HG03432 (cell line): ENCODE results near the gene KRTAP10-4.
"Not testable (repeated sequence)": the region's sequence is repeated elsewhere in the genome, so short reads cannot be mapped to it uniquely, and the experiment has no call there.

Experiments used
- ATAC-seq: cut with Tn5 transposase; IDR thresholded peaks from one replicate; pipeline ENCODE4 v1.9.1; 2021; ENCODE audit warnings: mild to moderate bottlenecking, moderate library complexity; ENCODE audit not compliant: unreplicated experiment

The KRTAP10-4 gene

GRCh38 chr21:44573630-44574456 lies at the start of gene KRTAP10-4:
Gene KRTAP10-4, plus strand, starts transcription at chr21:44573729. Its CDS starts 30 bp downstream, at chr21:44573759.
- ATAC-seq, result not testable (repeated sequence)

GRCh38 chr21:44524414-44525371 lies 48.8 kb upstream of the KRTAP10-4 start:
- ATAC-seq, result no peak

- no peak for ATAC-seq
Observed at GRCh38 chr21:44525391-44526095, 48.0 kb upstream of the KRTAP10-4 start.

- ATAC-seq, result no peak
Observed at GRCh38 chr21:44526096-44526997, 47.2 kb upstream of the KRTAP10-4 start.

- no peak for ATAC-seq
Observed at GRCh38 chr21:44527156-44527982, 46.2 kb upstream of the KRTAP10-4 start.

- ATAC-seq, result no peak
Observed at GRCh38 chr21:44527983-44528633, 45.4 kb upstream of the KRTAP10-4 start.

GRCh38 chr21:44528634-44528995 lies 44.9 kb upstream of the KRTAP10-4 start:
- no peak for ATAC-seq

- ATAC-seq, result no peak
Observed at GRCh38 chr21:44529011-44529421, 44.5 kb upstream of the KRTAP10-4 start.

- no peak for ATAC-seq
Observed at GRCh38 chr21:44529503-44530125, 43.9 kb upstream of the KRTAP10-4 start.

- no peak for ATAC-seq
Observed at GRCh38 chr21:44530221-44530902, 43.2 kb upstream of the KRTAP10-4 start.

- no peak for ATAC-seq
Observed at GRCh38 chr21:44530903-44531605, 42.5 kb upstream of the KRTAP10-4 start.

- no peak for ATAC-seq
Observed at GRCh38 chr21:44531606-44532564, 41.6 kb upstream of the KRTAP10-4 start.

- no peak for ATAC-seq
Observed at GRCh38 chr21:44532712-44533111, 40.8 kb upstream of the KRTAP10-4 start.

- no peak for ATAC-seq
Observed at GRCh38 chr21:44533121-44533890, 40.2 kb upstream of the KRTAP10-4 start.
